Right lobe of liver (tissue), 4 donors: Measurements from ENCODE around the gene INO80.

Experiments used
- CTCF ChIP-seq, 4 donors: fragments of 200-600 bp in 3 of 4; fragments of 450-650 bp in 1 of 4; IDR thresholded peaks; one replicate each; pipeline versions ENCODE4 v1.5.1 to v1.8.0; 2016 to 2022; ENCODE audit warnings: antibody characterized with exemption in 4 of 4, mild to moderate bottlenecking in 2 of 4
- POLR2A ChIP-seq: fragments of 450-650 bp; IDR thresholded peaks from one replicate; pipeline ENCODE4 v1.6.1; 2017; ENCODE audit warnings: antibody characterized with exemption, mild to moderate bottlenecking
- donor health status: DM: no; HTN: no; CAD: no.
- donor health status: DM: no; HTN: no; CAD: no.
- donor health status: DM: no; HTN: yes; CAD: no.

- TF ChIP-seq CTCF (IDR thresholded peaks at IDR 0.05) (no peak), POLR2A (no peak)
These were observed 12.3 kb upstream of the INO80 start for GRCh38 chr15:41128174-41128902.
